ENCODE data around the gene MNDA. TPM values are rescaled to one million over a fixed set of nuclear protein-coding genes. Genes with fewer than 3 reads are reported as not detected.

MNDA gene
- total and polyA plus RNA-seq, 2 of the 8 experiments (the other 6 are each of a cell fraction or from before 2014, with no cell fraction given), result not detected

DNA sequence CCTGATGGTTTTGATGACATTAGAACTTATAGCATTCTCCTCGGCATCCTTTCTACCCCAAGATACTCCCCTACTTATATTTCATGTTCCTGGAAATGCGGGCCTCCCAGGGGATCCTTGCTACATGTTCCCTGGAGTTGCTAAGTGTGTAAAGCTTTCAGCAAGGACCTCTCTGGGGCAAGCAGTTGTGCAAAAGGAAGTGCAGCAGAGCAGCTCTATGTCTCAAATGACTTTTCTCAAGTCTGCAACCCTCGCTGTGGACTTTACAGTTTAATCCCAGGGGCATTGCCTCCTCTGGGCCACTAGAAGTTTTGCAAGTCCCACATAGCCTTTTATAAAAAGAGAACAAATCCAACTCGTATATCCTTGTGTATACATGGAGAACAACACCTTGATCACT, 20.8 kb upstream of the MNDA start (continued):
- TF ChIP-seq CHD7 (IDR thresholded peaks at IDR 0.05; ENCODE audit: insufficient replicate concordance, low read length) (no peak), TAF7 (optimal IDR thresholded peaks at IDR 0.05; ENCODE audit: borderline replicate concordance, low read depth, low read length) (no peak)
